ENCODE data around the gene NAPG. TPM values are rescaled to one million over a fixed set of nuclear protein-coding genes. Genes with fewer than 3 reads are reported as not detected.

Gene NAPG
- 37.4 and 40.3 TPM in 2 replicates for total RNA-seq

- H3K9me3 Mint-ChIP-seq, result no peaks in the 10 kb centered on the region
- intact Hi-C loops (cut with micrococcal nuclease), result loop anchor here (1.0 to 10.0 kb wide), 11 partner anchors 27 to 1919 kb away; partner anchors contain the start of genes RAB12, RALBP1 and TWSG1
- peaks cover 67% of the 10 kb centered on the region for H3K4me1 Mint-ChIP-seq (ENCODE audit: low read depth)
Measured at GRCh38 chr18:10525697-10526560, at the start of gene NAPG. TSS of gene NAPG (plus strand) at chr18:10526027. CDS start at chr18:10526103, 76 bp downstream.

GRCh38 chr18:10476338-10476791 is 49.5 kb upstream of the NAPG start:
- no peaks in the 10 kb centered on the region for H3K4me1 Mint-ChIP-seq (ENCODE audit: low read depth)
- H3K4me3 Mint-ChIP-seq, result no peak overlapping the region
- DNase-seq (ENCODE audit: low spot score), result no peak
- intact Hi-C loops (cut with micrococcal nuclease), result loop anchor here (10.0 kb wide), 1 partner anchor 758 kb away; no protein-coding TSS in a partner anchor
- H3K9me3 Mint-ChIP-seq, result no peaks in the 10 kb centered on the region
- peaks cover 19% of the 10 kb centered on the region for H3K27me3 Mint-ChIP-seq (ENCODE audit: insufficient read depth)
- H3K27ac Mint-ChIP-seq, result no peak overlapping the region
- H3K36me3 Mint-ChIP-seq (ENCODE audit: low read depth), result no peaks in the 10 kb centered on the region

More at GRCh38 chr18:10525697-10526560, at the start of gene NAPG:
- Mint-ChIP-seq H3K4me3 (peak within 1 kb of the TSS; percentile 97), H3K27ac (peak within 1 kb of the TSS; percentile 98), H3K36me3 (ENCODE audit: low read depth) (peaks cover 13% of the 10 kb centered on the region), H3K27me3 (ENCODE audit: insufficient read depth) (peaks cover 7% of the 10 kb centered on the region)
- DNase-seq (ENCODE audit: low spot score), result peak; percentile 91

- H3K27me3 Mint-ChIP-seq (ENCODE audit: insufficient read depth), result peaks cover 19% of the 10 kb centered on the region
- no peaks in the 10 kb centered on the region for H3K4me1 Mint-ChIP-seq (ENCODE audit: low read depth)
- H3K4me3 Mint-ChIP-seq, result no peak overlapping the region
- no peak for DNase-seq (ENCODE audit: low spot score)
- intact Hi-C loops (cut with micrococcal nuclease), result loop anchor here (10.0 kb wide), 1 partner anchor 758 kb away; no protein-coding TSS in a partner anchor
- no peaks in the 10 kb centered on the region for H3K36me3 Mint-ChIP-seq (ENCODE audit: low read depth)
- H3K9me3 Mint-ChIP-seq, result no peaks in the 10 kb centered on the region
- no peak overlapping the region for H3K27ac Mint-ChIP-seq
Measured at GRCh38 chr18:10477121-10477862, 48.5 kb upstream of the NAPG start.

GRCh38 chr18:10477863-10478260 is 48.0 kb upstream of the NAPG start:
- Mint-ChIP-seq H3K4me1 (ENCODE audit: low read depth) (no peaks in the 10 kb centered on the region), H3K27ac (no peak overlapping the region), H3K36me3 (ENCODE audit: low read depth) (no peaks in the 10 kb centered on the region)

GRCh38 chr18:10481831-10482230 is 44.0 kb upstream of the NAPG start:
- no peak for DNase-seq (ENCODE audit: low spot score)
- H3K4me3 Mint-ChIP-seq, result no peak overlapping the region
- peaks cover 7% of the 10 kb centered on the region for H3K4me1 Mint-ChIP-seq (ENCODE audit: low read depth)
- intact Hi-C loops (cut with micrococcal nuclease), result no loop called here
- H3K27ac Mint-ChIP-seq, result no peak overlapping the region
- H3K9me3 Mint-ChIP-seq, result no peaks in the 10 kb centered on the region
- peaks cover 14% of the 10 kb centered on the region for H3K27me3 Mint-ChIP-seq (ENCODE audit: insufficient read depth)
- H3K36me3 Mint-ChIP-seq (ENCODE audit: low read depth), result no peaks in the 10 kb centered on the region

More at GRCh38 chr18:10477863-10478260, 48.0 kb upstream of the NAPG start:
- intact Hi-C loops (cut with micrococcal nuclease), result loop anchor here (10.0 kb wide), 1 partner anchor 757 kb away; no protein-coding TSS in a partner anchor
- Mint-ChIP-seq H3K4me3 (no peak overlapping the region), H3K27me3 (ENCODE audit: insufficient read depth) (peaks cover 19% of the 10 kb centered on the region), H3K9me3 (no peaks in the 10 kb centered on the region)
- no peak for DNase-seq (ENCODE audit: low spot score)

GRCh38 chr18:10482363-10482984 is 43.4 kb upstream of the NAPG start:
- H3K27ac Mint-ChIP-seq, result no peak overlapping the region
- no peak overlapping the region for H3K4me3 Mint-ChIP-seq
- no peaks in the 10 kb centered on the region for H3K36me3 Mint-ChIP-seq (ENCODE audit: low read depth)
- H3K4me1 Mint-ChIP-seq (ENCODE audit: low read depth), result peaks cover 7% of the 10 kb centered on the region
- intact Hi-C loops (cut with micrococcal nuclease), result no loop called here
- no peaks in the 10 kb centered on the region for H3K9me3 Mint-ChIP-seq
- peaks cover 12% of the 10 kb centered on the region for H3K27me3 Mint-ChIP-seq (ENCODE audit: insufficient read depth)
- DNase-seq (ENCODE audit: low spot score), result no peak

- intact Hi-C loops (cut with micrococcal nuclease), result no loop called here
- H3K9me3 Mint-ChIP-seq, result no peaks in the 10 kb centered on the region
- no peak for DNase-seq (ENCODE audit: low spot score)
- peaks cover 7% of the 10 kb centered on the region for H3K4me1 Mint-ChIP-seq (ENCODE audit: low read depth)
- no peak overlapping the region for H3K4me3 Mint-ChIP-seq
- H3K36me3 Mint-ChIP-seq (ENCODE audit: low read depth), result no peaks in the 10 kb centered on the region
- H3K27ac Mint-ChIP-seq, result no peak overlapping the region
- peaks cover 10% of the 10 kb centered on the region for H3K27me3 Mint-ChIP-seq (ENCODE audit: insufficient read depth)
Measured at GRCh38 chr18:10482985-10483949, 42.6 kb upstream of the NAPG start.

GRCh38 chr18:10485475-10485874 is 40.4 kb upstream of the NAPG start:
- DNase-seq (ENCODE audit: low spot score), result no peak
- peaks cover 11% of the 10 kb centered on the region for H3K4me1 Mint-ChIP-seq (ENCODE audit: low read depth)
- no peaks in the 10 kb centered on the region for H3K9me3 Mint-ChIP-seq
- H3K27me3 Mint-ChIP-seq (ENCODE audit: insufficient read depth), result peaks cover 9% of the 10 kb centered on the region
- no peaks in the 10 kb centered on the region for H3K36me3 Mint-ChIP-seq (ENCODE audit: low read depth)
- H3K4me3 Mint-ChIP-seq, result no peak overlapping the region
- intact Hi-C loops (cut with micrococcal nuclease), result no loop called here
- H3K27ac Mint-ChIP-seq, result no peak overlapping the region

GRCh38 chr18:10486362-10486761 is 39.5 kb upstream of the NAPG start:
- no peak overlapping the region for H3K27ac Mint-ChIP-seq
- H3K9me3 Mint-ChIP-seq, result no peaks in the 10 kb centered on the region
- peaks cover 17% of the 10 kb centered on the region for H3K4me1 Mint-ChIP-seq (ENCODE audit: low read depth)
- peaks cover 7% of the 10 kb centered on the region for H3K27me3 Mint-ChIP-seq (ENCODE audit: insufficient read depth)
- no peaks in the 10 kb centered on the region for H3K36me3 Mint-ChIP-seq (ENCODE audit: low read depth)
- no peak for DNase-seq (ENCODE audit: low spot score)
- intact Hi-C loops (cut with micrococcal nuclease), result no loop called here
- no peak overlapping the region for H3K4me3 Mint-ChIP-seq

- H3K4me3 Mint-ChIP-seq, result no peak overlapping the region
- no peak for DNase-seq (ENCODE audit: low spot score)
Measured at GRCh38 chr18:10487154-10487553, 38.7 kb upstream of the NAPG start.

GRCh38 chr18:10488017-10488416 is 37.8 kb upstream of the NAPG start:
- intact Hi-C loops (cut with micrococcal nuclease), result no loop called here
- DNase-seq (ENCODE audit: low spot score), result no peak
- H3K27me3 Mint-ChIP-seq (ENCODE audit: insufficient read depth), result peaks cover 6% of the 10 kb centered on the region
- no peak overlapping the region for H3K27ac Mint-ChIP-seq
- no peak overlapping the region for H3K4me3 Mint-ChIP-seq
- H3K4me1 Mint-ChIP-seq (ENCODE audit: low read depth), result peaks cover 16% of the 10 kb centered on the region
- H3K9me3 Mint-ChIP-seq, result no peaks in the 10 kb centered on the region
- H3K36me3 Mint-ChIP-seq (ENCODE audit: low read depth), result no peaks in the 10 kb centered on the region

More at GRCh38 chr18:10487154-10487553, 38.7 kb upstream of the NAPG start:
- Mint-ChIP-seq H3K4me1 (ENCODE audit: low read depth) (peaks cover 17% of the 10 kb centered on the region), H3K27me3 (ENCODE audit: insufficient read depth) (peaks cover 6% of the 10 kb centered on the region), H3K36me3 (ENCODE audit: low read depth) (no peaks in the 10 kb centered on the region), H3K27ac (no peak overlapping the region), H3K9me3 (no peaks in the 10 kb centered on the region)
- intact Hi-C loops (cut with micrococcal nuclease), result no loop called here
